Measurements from ENCODE around the gene HSDL1. TPM values are rescaled to one million over a fixed set of nuclear protein-coding genes. Genes with fewer than 3 reads are reported as not detected.

Gene HSDL1
- polyA plus RNA-seq, 1 donor from 2014 or later: 217 TPM

DNA sequence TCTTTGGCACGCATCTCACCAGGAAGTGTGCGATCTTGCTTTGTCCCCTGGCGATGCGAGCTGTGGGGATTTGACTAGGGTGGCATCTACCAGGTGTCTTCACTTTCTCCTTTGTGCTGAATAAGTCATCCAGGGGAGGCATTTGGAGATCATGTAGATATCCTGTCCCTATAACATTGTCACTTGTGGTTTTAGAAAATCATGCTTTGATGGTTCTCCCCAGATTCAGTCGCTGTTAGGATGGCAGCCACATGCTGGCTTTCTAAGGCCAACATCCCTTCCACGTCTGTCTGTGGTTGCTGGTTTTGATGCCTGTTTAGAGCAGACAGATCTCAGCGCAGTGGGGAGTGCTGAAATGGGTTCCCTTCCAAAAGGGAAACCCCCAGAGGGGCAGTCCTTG, 48.5 kb upstream of the HSDL1 start:
- no peak overlapping the region for H3K9ac ChIP-seq (ENCODE audit: low read length)
- TF ChIP-seq, protein P1, sequence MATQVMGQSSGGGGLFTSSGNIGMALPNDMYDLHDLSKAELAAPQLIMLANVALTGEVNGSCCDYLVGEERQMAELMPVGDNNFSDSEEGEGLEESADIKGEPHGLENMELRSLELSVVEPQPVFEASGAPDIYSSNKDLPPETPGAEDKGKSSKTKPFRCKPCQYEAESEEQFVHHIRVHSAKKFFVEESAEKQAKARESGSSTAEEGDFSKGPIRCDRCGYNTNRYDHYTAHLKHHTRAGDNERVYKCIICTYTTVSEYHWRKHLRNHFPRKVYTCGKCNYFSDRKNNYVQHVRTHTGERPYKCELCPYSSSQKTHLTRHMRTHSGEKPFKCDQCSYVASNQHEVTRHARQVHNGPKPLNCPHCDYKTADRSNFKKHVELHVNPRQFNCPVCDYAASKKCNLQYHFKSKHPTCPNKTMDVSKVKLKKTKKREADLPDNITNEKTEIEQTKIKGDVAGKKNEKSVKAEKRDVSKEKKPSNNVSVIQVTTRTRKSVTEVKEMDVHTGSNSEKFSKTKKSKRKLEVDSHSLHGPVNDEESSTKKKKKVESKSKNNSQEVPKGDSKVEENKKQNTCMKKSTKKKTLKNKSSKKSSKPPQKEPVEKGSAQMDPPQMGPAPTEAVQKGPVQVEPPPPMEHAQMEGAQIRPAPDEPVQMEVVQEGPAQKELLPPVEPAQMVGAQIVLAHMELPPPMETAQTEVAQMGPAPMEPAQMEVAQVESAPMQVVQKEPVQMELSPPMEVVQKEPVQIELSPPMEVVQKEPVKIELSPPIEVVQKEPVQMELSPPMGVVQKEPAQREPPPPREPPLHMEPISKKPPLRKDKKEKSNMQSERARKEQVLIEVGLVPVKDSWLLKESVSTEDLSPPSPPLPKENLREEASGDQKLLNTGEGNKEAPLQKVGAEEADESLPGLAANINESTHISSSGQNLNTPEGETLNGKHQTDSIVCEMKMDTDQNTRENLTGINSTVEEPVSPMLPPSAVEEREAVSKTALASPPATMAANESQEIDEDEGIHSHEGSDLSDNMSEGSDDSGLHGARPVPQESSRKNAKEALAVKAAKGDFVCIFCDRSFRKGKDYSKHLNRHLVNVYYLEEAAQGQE (IDR thresholded peaks at IDR 0.05; ENCODE audit: borderline replicate concordance): no peak
- TF ChIP-seq RAD21 (conservative IDR thresholded peaks at IDR 0.05) (no peak), SMC3 (conservative IDR thresholded peaks at IDR 0.05; ENCODE audit: poor library complexity) (no peak)
- H4K20me1 ChIP-seq (ENCODE audit: insufficient read depth): no peaks in the 10 kb centered on the region
- no peaks in the 10 kb centered on the region for H3K36me3 ChIP-seq (ENCODE audit: insufficient read depth, low read length)
- no peaks in the 10 kb centered on the region for H3K27me3 ChIP-seq (ENCODE audit: insufficient read depth, low read depth, low read length)
- H3K9me3 ChIP-seq (ENCODE audit: low read length): no peaks in the 10 kb centered on the region
- H2AFZ ChIP-seq (ENCODE audit: low read depth, low read length): no peak overlapping the region
- H3F3A ChIP-seq (ENCODE audit: insufficient read depth, low read length, poor library complexity, severe bottlenecking): no peaks in the 10 kb centered on the region
- no peaks in the 10 kb centered on the region for H3K9me2 ChIP-seq (ENCODE audit: insufficient read depth, low read length)
- no peak overlapping the region for H3K27ac ChIP-seq (ENCODE audit: low read length)
- no peak overlapping the region for H3K4me2 ChIP-seq (ENCODE audit: low read length)
- H3K79me2 ChIP-seq (replicated peaks; ENCODE audit: insufficient read depth, low read length): no peaks in the 10 kb centered on the region
- H3K4me3 ChIP-seq (ENCODE audit: low read length): no peak overlapping the region

DNA sequence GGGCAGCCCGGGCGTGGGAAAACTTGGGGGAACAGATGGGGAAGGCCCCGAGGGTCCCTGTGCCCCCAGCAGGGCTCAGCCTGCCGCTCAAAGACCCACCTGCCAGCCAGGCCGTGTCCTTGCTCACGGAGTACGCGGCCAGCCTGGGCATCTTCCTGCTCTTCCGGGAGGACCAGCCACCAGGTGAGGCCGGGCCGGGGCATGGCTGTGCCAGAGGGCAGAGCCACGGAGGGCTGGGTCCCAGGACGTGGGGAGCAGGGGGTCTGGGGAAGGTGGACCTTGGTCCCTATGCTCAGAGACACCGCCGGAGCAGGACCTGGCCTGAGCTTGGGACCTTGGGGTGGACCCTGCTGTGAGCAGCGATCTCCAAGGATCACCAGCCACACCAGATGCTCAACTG, 46.5 kb upstream of the HSDL1 start:
- H3K79me2 ChIP-seq (replicated peaks; ENCODE audit: insufficient read depth, low read length): peaks cover 6% of the 10 kb centered on the region
- H3F3A ChIP-seq (ENCODE audit: insufficient read depth, low read length, poor library complexity, severe bottlenecking): no peaks in the 10 kb centered on the region
- no peak overlapping the region for H3K4me2 ChIP-seq (ENCODE audit: low read length)
- no peaks in the 10 kb centered on the region for H3K27me3 ChIP-seq (ENCODE audit: insufficient read depth, low read depth, low read length)
- H3K9ac ChIP-seq (ENCODE audit: low read length): no peak overlapping the region
- H2AFZ ChIP-seq (ENCODE audit: low read depth, low read length): no peak overlapping the region
- no peaks in the 10 kb centered on the region for H4K20me1 ChIP-seq (ENCODE audit: insufficient read depth)
- H3K36me3 ChIP-seq (ENCODE audit: insufficient read depth, low read length): no peaks in the 10 kb centered on the region
- no peak overlapping the region for H3K4me3 ChIP-seq (ENCODE audit: low read length)
- H3K27ac ChIP-seq (ENCODE audit: low read length): no peak overlapping the region
- TF ChIP-seq SMC3 (conservative IDR thresholded peaks at IDR 0.05; ENCODE audit: poor library complexity): no peak
- no peak for TF ChIP-seq TAF1 (IDR thresholded peaks at IDR 0.05; ENCODE audit: low read depth)
- TF ChIP-seq, protein P1 (IDR thresholded peaks at IDR 0.05; ENCODE audit: borderline replicate concordance): no peak
- TF ChIP-seq EZH2 (IDR thresholded peaks at IDR 0.05; ENCODE audit: borderline replicate concordance, insufficient read depth, low read length, poor library complexity, severe bottlenecking): no peak
- TF ChIP-seq MXI1 (conservative IDR thresholded peaks at IDR 0.05; ENCODE audit: poor library complexity, severe bottlenecking): no peak
- no peak for TF ChIP-seq RAD21 (conservative IDR thresholded peaks at IDR 0.05)
- no peak for TF ChIP-seq POLR2AphosphoS5 (IDR thresholded peaks at IDR 0.05)
- no peak for TF ChIP-seq EP300 (conservative IDR thresholded peaks at IDR 0.05; ENCODE audit: poor library complexity, severe bottlenecking)
- TF ChIP-seq, protein P2, sequence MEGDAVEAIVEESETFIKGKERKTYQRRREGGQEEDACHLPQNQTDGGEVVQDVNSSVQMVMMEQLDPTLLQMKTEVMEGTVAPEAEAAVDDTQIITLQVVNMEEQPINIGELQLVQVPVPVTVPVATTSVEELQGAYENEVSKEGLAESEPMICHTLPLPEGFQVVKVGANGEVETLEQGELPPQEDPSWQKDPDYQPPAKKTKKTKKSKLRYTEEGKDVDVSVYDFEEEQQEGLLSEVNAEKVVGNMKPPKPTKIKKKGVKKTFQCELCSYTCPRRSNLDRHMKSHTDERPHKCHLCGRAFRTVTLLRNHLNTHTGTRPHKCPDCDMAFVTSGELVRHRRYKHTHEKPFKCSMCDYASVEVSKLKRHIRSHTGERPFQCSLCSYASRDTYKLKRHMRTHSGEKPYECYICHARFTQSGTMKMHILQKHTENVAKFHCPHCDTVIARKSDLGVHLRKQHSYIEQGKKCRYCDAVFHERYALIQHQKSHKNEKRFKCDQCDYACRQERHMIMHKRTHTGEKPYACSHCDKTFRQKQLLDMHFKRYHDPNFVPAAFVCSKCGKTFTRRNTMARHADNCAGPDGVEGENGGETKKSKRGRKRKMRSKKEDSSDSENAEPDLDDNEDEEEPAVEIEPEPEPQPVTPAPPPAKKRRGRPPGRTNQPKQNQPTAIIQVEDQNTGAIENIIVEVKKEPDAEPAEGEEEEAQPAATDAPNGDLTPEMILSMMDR (IDR thresholded peaks at IDR 0.05; ENCODE audit: poor library complexity, severe bottlenecking): no peak
- H3K9me2 ChIP-seq (ENCODE audit: insufficient read depth, low read length): no peaks in the 10 kb centered on the region
- no peaks in the 10 kb centered on the region for H3K9me3 ChIP-seq (ENCODE audit: low read length)
